HepG2 (cell line): ENCODE measurements around the gene ACTN2. TPM values are rescaled to one million over a fixed set of nuclear protein-coding genes. Genes with fewer than 3 reads are reported as not detected.

ENCODE experiments used
- ATAC-seq: fragments of 200-7000 bp; cut with Tn5 transposase; 3 replicates; pipeline ENCODE4 v1.9.1; 2020; ENCODE audit warnings: mild to moderate bottlenecking, moderate library complexity
- BruUV-seq: library from RNA; stranded (reverse); fragments of 400-500 nt; replicated peaks from 2 replicates; lab custom pipeline; 2021; lab: Mats Ljungman, UMichigan
- CTCF ChIA-PET: fragments of 300-600 bp; formaldehyde crosslinking; extraction: SDS; loops from one replicate; lab custom pipeline; 2021; ENCODE audit warnings: low total read pairs, inconsistent platforms, low intra/inter-chr PET ratio; lab: Yijun Ruan, JAX
- POLR2A ChIA-PET: fragments of 350-600 bp; sonication (Branson Sonifier 250); formaldehyde crosslinking; loops from one replicate; lab custom pipeline; 2020; ENCODE audit warnings: antibody characterized with exemption, inconsistent platforms; lab: Yijun Ruan, JAX
- DNase-seq: peaks from one replicate; pipeline ENCODE4 v3.0.0-alpha.2; 2015; ENCODE audit warnings: low spot score
- FAIRE-seq: peaks from 3 replicates; lab custom pipeline; 2011; peaks lifted over from hg19 to GRCh38; lab: Jason Lieb, UNC
- H2AFZ ChIP-seq: one replicate; pipeline ENCODE4 v1.6.1; 2011; ENCODE audit warnings: low read length, inconsistent platforms
- H3K27ac ChIP-seq: fragments of 300-600 bp; 3 replicates; pipeline ENCODE4 v1.8.0; 2011; ENCODE audit warnings: mixed run types, mild to moderate bottlenecking, mixed read lengths, low read length, inconsistent platforms; ENCODE audit not compliant: insufficient read depth; ENCODE audit errors: extremely low read length
- H3K27me3 ChIP-seq, 2 experiments: fragments of 200-600 bp in 1 of 2; 2 replicates in 1 of 2; 3 replicates in 1 of 2; pipeline versions ENCODE4 v1.6.0 to v1.8.0; 2011; ENCODE audit warnings: low read length in 2 of 2, mild to moderate bottlenecking in 2 of 2, moderate library complexity in 2 of 2, inconsistent platforms in 1 of 2; ENCODE audit not compliant: insufficient read depth in 2 of 2, control insufficient read depth in 1 of 2
- H3K36me3 ChIP-seq, 2 experiments: fragments of 200-600 bp in 1 of 2; replicated peaks in 1 of 2; 2 replicates in 1 of 2; 3 replicates in 1 of 2; pipeline versions ENCODE4 v1.5.1 to v1.8.0; 2011; ENCODE audit warnings: low read length in 2 of 2, inconsistent platforms in 1 of 2; ENCODE audit not compliant: insufficient read depth in 2 of 2, control insufficient read depth in 1 of 2
- H3K4me1 ChIP-seq: 2 replicates; pipeline ENCODE4 v1.5.1; 2012; ENCODE audit warnings: low read length, inconsistent platforms; ENCODE audit not compliant: insufficient read depth
- H3K4me2 ChIP-seq: 2 replicates; pipeline ENCODE4 v1.6.0; 2011; ENCODE audit warnings: low read depth, low read length, inconsistent platforms
- H3K4me3 ChIP-seq, 3 experiments: fragments of 200-600 bp in 1 of 3; sonication (generic), shearing (Covaris generic) in 1 of 3; replicated peaks in 1 of 3; 2 replicates each; pipeline ENCODE4 v1.5.1; 2011 to 2016; ENCODE audit warnings: low read length in 3 of 3, inconsistent platforms in 2 of 3, low read depth in 2 of 3, mild to moderate bottlenecking in 2 of 3, control low read depth in 1 of 3, mixed read lengths in 1 of 3; ENCODE audit not compliant: insufficient read depth in 1 of 3
- H3K79me2 ChIP-seq: one replicate; pipeline ENCODE4 v1.6.1; 2011; ENCODE audit warnings: low read length, inconsistent platforms; ENCODE audit not compliant: insufficient read depth
- H3K9ac ChIP-seq: 2 replicates; pipeline ENCODE4 v1.6.0; 2011; ENCODE audit warnings: mild to moderate bottlenecking, low read depth, low read length, inconsistent platforms; ENCODE audit not compliant: insufficient read depth
- H3K9me3 ChIP-seq: 2 replicates; pipeline ENCODE4 v1.5.1; 2012; ENCODE audit warnings: mild to moderate bottlenecking, low read length
- H4K20me1 ChIP-seq: 2 replicates; pipeline ENCODE4 v1.6.0; 2011; ENCODE audit warnings: inconsistent platforms, mild to moderate bottlenecking, low read length, moderate library complexity; ENCODE audit not compliant: insufficient read depth
- FOSL1 ChIP-seq: sonication (generic); formaldehyde crosslinking; IDR thresholded peaks from 2 replicates; pipeline ENCODE4 v1.9.0; 2021; ENCODE audit warnings: missing genetic modification reagents, borderline replicate concordance
- HNF4A ChIP-seq: sonication (generic); formaldehyde crosslinking; IDR thresholded peaks from 2 replicates; pipeline ENCODE4 v1.4.0; 2020; ENCODE audit warnings: missing genetic modification reagents
- SOX6 ChIP-seq, 2 experiments: fragments of 450-650 bp in 1 of 2; sonication (generic) in 1 of 2; formaldehyde crosslinking in 1 of 2; IDR thresholded peaks; 2 replicates each; pipeline versions ENCODE4 v1.4.0 to v1.6.1; 2017 to 2020; ENCODE audit warnings: antibody characterized with exemption in 1 of 2, mild to moderate bottlenecking in 1 of 2, missing genetic modification reagents in 1 of 2
- STAG1 ChIP-seq: sonication (generic); formaldehyde crosslinking; IDR thresholded peaks from 2 replicates; pipeline ENCODE4 v1.4.0; 2020; ENCODE audit warnings: missing genetic modification reagents
- TEAD3 ChIP-seq: optimal IDR thresholded peaks from 2 replicates; pipeline ENCODE3; 2016; ENCODE audit warnings: borderline replicate concordance
- YEATS4 ChIP-seq: sonication (generic); formaldehyde crosslinking; IDR thresholded peaks from 2 replicates; pipeline ENCODE4 v1.4.0; 2020; ENCODE audit warnings: missing genetic modification reagents, borderline replicate concordance
- ZFP37 ChIP-seq: sonication (generic); formaldehyde crosslinking; IDR thresholded peaks from 2 replicates; pipeline ENCODE4 v1.4.0; 2020; ENCODE audit warnings: missing genetic modification reagents, borderline replicate concordance
- ZNF263 ChIP-seq: sonication (generic); formaldehyde crosslinking; IDR thresholded peaks from 2 replicates; pipeline ENCODE4 v1.4.0; 2020; ENCODE audit warnings: missing genetic modification reagents
- ZNF510 ChIP-seq: sonication (generic); formaldehyde crosslinking; IDR thresholded peaks from 2 replicates; pipeline ENCODE4 v1.4.0; 2020; ENCODE audit warnings: low read depth, mild to moderate bottlenecking, missing genetic modification reagents
- ZNF569 ChIP-seq: sonication (generic); formaldehyde crosslinking; IDR thresholded peaks from 2 replicates; pipeline ENCODE4 v1.5.0; 2020; ENCODE audit warnings: mild to moderate bottlenecking, missing genetic modification reagents, moderate library complexity, borderline replicate concordance
- ZNF609 ChIP-seq: sonication (generic); formaldehyde crosslinking; IDR thresholded peaks from 2 replicates; pipeline ENCODE4 v1.4.0; 2020; ENCODE audit warnings: mild to moderate bottlenecking, missing genetic modification reagents, borderline replicate concordance
- ZNF644 ChIP-seq: IDR thresholded peaks from 2 replicates; pipeline ENCODE4 v1.6.1; 2016; ENCODE audit warnings: low read depth
- ZNF83 ChIP-seq: sonication (generic); formaldehyde crosslinking; IDR thresholded peaks from 2 replicates; pipeline ENCODE4 v1.4.0; 2020; ENCODE audit warnings: missing genetic modification reagents, mild to moderate bottlenecking, borderline replicate concordance
- WGBS: methylation state at CpG from one replicate; pipeline ENCODE4 v1.1.6; 2017; ENCODE audit warnings: low lambda C conversion rate; 5-methylcytosine and 5-hydroxymethylcytosine counted together
- in situ Hi-C: cut with HindIII; loops from 2 replicates; pipeline ENCODE4 v1.10.0; 2017; ENCODE audit warnings: low pct_unique_long_range_greater_than_20kb; ENCODE audit not compliant: extremely low pct_ligation_motif_present
- intact Hi-C: fragments of 100-400 bp; cut with micrococcal nuclease; formaldehyde crosslinking; loops from one replicate; pipeline ENCODE4 v1.10.0; 2022; ENCODE audit not compliant: unreplicated experiment
- polyA plus RNA-seq, 8 experiments: library from polyadenylated mRNA; depleted of rRNA in 3 of 8; stranded (reverse) in 7 of 8; unstranded in 1 of 8; fragments of >200 nt; fragmentation: Illumina TruSeq in 4 of 8; extraction: Trizol in 4 of 8; gene quantifications; 2 replicates each; pipeline versions ENCODE4 v1.2.1 to v1.2.3, GENCODE V29; 2011 to 2016; ENCODE audit warnings: low read depth in 4 of 8, missing spikeins in 1 of 8, mixed read lengths in 1 of 8; ENCODE audit not compliant: insufficient read depth in 1 of 8
- total RNA-seq, 5 experiments: library from RNA; depleted of rRNA; stranded (reverse); fragments of >200 nt; fragmentation: Illumina TruSeq; extraction: Trizol; gene quantifications; 2 replicates each; pipeline ENCODE4 v1.2.3, GENCODE V29; 2016; ENCODE audit warnings: low read depth in 1 of 5
- TF ChIP-seq, protein P1 (sequence below): sonication (generic); formaldehyde crosslinking; IDR thresholded peaks from 2 replicates; pipeline ENCODE4 v1.5.0; 2020; ENCODE audit warnings: mild to moderate bottlenecking, missing genetic modification reagents, moderate library complexity
- TF ChIP-seq, protein P2 (sequence below): sonication (generic); formaldehyde crosslinking; IDR thresholded peaks from 2 replicates; pipeline ENCODE4 v1.8.0; 2022; ENCODE audit warnings: missing genetic modification reagents, low read depth, mild to moderate bottlenecking, borderline replicate concordance
- TF ChIP-seq, protein P3 (sequence below): sonication (generic); formaldehyde crosslinking; conservative IDR thresholded peaks from 2 replicates; pipeline ENCODE4 v1.8.1; 2023; ENCODE audit warnings: missing genetic modification reagents

The ACTN2 gene
- total and polyA plus RNA-seq, 2 of the 13 experiments (the other 11 are each of a cell fraction or from before 2014, with no cell fraction given), result 0.04 to 0.13 TPM

DNA sequence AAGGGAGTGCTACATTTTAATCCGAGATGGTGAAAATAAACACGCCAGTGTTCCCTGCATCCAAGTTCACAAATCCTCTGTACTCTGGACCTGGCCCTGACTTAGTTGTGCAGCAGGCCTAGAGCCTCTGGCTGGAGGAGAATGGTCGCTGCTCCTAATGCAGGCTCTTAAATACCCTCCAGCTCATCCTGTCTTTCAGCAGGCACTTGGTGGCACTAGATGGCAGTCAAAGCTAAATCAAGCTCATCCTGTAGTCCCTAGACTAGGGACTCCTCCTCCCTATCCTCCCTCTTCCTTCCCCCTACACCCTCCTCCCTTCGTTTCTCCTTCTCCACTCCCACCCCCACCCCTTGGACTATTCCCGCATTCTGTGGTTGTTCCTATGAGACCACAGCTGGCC, 67.2 kb downstream of the ACTN2 start:
- H3K9ac ChIP-seq, result no peak overlapping the region
- intact Hi-C loops (loop anchor here (2.0 to 10.0 kb wide), 3 partner anchors 371 to 649 kb away; no protein-coding TSS in a partner anchor), in situ Hi-C loops (loop anchor here (10.0 to 25.0 kb wide), 2 partner anchors 384 to 631 kb away; no protein-coding TSS in a partner anchor)
- no peak overlapping the region for H3K4me2 ChIP-seq
- H2AFZ ChIP-seq, result no peak overlapping the region
- no peak overlapping the region for H3K4me3 ChIP-seq
- 8% methylated on average over 2 of the region's 5 CpGs for WGBS
- ATAC-seq (peak; percentile 97), DNase-seq (peak; percentile 63), FAIRE-seq (peak; percentile 21)
- ChIA-PET CTCF (interaction anchor here (0.5 to 2.4 kb wide), 4 partner anchors 40 to 633 kb away, joined by 3 to 24 read pairs (median 6); no protein-coding TSS in a partner anchor), POLR2A (interaction anchor here (0.7 kb wide), 1 partner anchor 41 kb away, joined by 3 read pairs; the partner anchor contains the start of gene MTR)
- no peaks in the 10 kb centered on the region for H3K36me3 ChIP-seq
- H3K79me2 ChIP-seq, result no peaks in the 10 kb centered on the region
- H4K20me1 ChIP-seq, result no peaks in the 10 kb centered on the region
- peaks cover 16% of the 10 kb centered on the region for H3K4me1 ChIP-seq
- no peaks in the 10 kb centered on the region for H3K9me3 ChIP-seq
- peaks cover 0 to 6% of the 10 kb centered on the region in 2 experiments; a peak in 1 of 5 replicates for H3K27me3 ChIP-seq
- no peak overlapping the region for H3K27ac ChIP-seq
- no TSS peak for BruUV-seq
- TF ChIP-seq, protein P1, sequence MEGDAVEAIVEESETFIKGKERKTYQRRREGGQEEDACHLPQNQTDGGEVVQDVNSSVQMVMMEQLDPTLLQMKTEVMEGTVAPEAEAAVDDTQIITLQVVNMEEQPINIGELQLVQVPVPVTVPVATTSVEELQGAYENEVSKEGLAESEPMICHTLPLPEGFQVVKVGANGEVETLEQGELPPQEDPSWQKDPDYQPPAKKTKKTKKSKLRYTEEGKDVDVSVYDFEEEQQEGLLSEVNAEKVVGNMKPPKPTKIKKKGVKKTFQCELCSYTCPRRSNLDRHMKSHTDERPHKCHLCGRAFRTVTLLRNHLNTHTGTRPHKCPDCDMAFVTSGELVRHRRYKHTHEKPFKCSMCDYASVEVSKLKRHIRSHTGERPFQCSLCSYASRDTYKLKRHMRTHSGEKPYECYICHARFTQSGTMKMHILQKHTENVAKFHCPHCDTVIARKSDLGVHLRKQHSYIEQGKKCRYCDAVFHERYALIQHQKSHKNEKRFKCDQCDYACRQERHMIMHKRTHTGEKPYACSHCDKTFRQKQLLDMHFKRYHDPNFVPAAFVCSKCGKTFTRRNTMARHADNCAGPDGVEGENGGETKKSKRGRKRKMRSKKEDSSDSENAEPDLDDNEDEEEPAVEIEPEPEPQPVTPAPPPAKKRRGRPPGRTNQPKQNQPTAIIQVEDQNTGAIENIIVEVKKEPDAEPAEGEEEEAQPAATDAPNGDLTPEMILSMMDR (CRISPR knock-in tag), result peak; percentile 86
- TF ChIP-seq ZNF644 (no peak), ZFP37 (CRISPR knock-in tag) (no peak), ZNF263 (CRISPR knock-in tag) (peak; percentile 99), ZNF510 (CRISPR knock-in tag) (no peak), ZNF609 (CRISPR knock-in tag) (no peak), TEAD3 (CRISPR knock-in tag) (peak; percentile 43), YEATS4 (CRISPR knock-in tag) (no peak), STAG1 (CRISPR knock-in tag) (peak; percentile 89), HNF4A (CRISPR knock-in tag) (0 out of 2 replicates have a peak, but pooled peaks have one; percentile 9), ZNF83 (CRISPR knock-in tag) (no peak), SOX6 (IDR thresholded peaks at IDR 0.05) (no peak), SOX6 (CRISPR knock-in tag; IDR thresholded peaks at IDR 0.05) (0 out of 2 replicates have a peak, but pooled peaks have one; percentile 20), FOSL1 (CRISPR knock-in tag) (no peak), ZNF569 (CRISPR knock-in tag) (no peak)
- TF ChIP-seq, protein P2, sequence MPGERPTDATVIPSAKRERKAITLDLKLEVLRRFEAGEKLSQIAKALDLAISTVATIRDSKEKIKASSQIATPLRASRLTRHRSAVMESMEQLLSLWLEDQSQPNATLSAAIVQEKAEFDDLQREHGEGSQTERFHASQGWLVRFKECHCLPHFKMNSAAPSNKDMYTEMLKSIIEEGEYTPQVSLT (CRISPR knock-in tag), result no peak
- TF ChIP-seq, protein P3, sequence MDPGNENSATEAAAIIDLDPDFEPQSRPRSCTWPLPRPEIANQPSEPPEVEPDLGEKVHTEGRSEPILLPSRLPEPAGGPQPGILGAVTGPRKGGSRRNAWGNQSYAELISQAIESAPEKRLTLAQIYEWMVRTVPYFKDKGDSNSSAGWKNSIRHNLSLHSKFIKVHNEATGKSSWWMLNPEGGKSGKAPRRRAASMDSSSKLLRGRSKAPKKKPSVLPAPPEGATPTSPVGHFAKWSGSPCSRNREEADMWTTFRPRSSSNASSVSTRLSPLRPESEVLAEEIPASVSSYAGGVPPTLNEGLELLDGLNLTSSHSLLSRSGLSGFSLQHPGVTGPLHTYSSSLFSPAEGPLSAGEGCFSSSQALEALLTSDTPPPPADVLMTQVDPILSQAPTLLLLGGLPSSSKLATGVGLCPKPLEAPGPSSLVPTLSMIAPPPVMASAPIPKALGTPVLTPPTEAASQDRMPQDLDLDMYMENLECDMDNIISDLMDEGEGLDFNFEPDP (CRISPR knock-in tag), result no peak
